HG02938 (cell line): ENCODE results near the gene PEPD.

Source experiments
- ATAC-seq: cut with Tn5 transposase; IDR thresholded peaks from one replicate; pipeline ENCODE4 v1.9.1; 2021; ENCODE audit warnings: mild to moderate bottlenecking, moderate library complexity; ENCODE audit not compliant: unreplicated experiment

PEPD gene

GRCh38 chr19:33343301-33343700, 178.3 kb downstream of the PEPD start:
- no peak for ATAC-seq

- no peak for ATAC-seq
Measured at GRCh38 chr19:33340991-33341390, 180.6 kb downstream of the PEPD start.

- ATAC-seq = no peak
Measured at GRCh38 chr19:33339016-33339984, 182.3 kb downstream of the PEPD start.
